GM13977 (cell line): ENCODE measurements around the gene TMC1.

Source experiments
- DNase-seq: peaks from one replicate; pipeline ENCODE4 v3.0.0; 2012; ENCODE audit warnings: low spot score
- CTCF ChIP-seq: IDR thresholded peaks from 2 replicates; pipeline ENCODE4 v1.5.1; 2012; ENCODE audit warnings: mild to moderate bottlenecking, control low read depth; ENCODE audit not compliant: insufficient read depth; ENCODE audit errors: extremely low read depth, missing control alignments
- in situ Hi-C: fragments of 300-500 bp; cut with MboI; formaldehyde crosslinking; loops from one replicate; pipeline ENCODE4 v1.12.0; 2022; ENCODE audit warnings: low sequenced_read_pairs, low pct_unique_long_range_greater_than_20kb, mixed read lengths, inconsistent platforms; ENCODE audit not compliant: unreplicated experiment

TMC1 gene

GRCh38 chr9:72579880-72580550, 58.6 kb downstream of the TMC1 start:
- in situ Hi-C loops, result loop anchor here (25.0 kb wide), 1 partner anchor 543 kb away; no protein-coding TSS in a partner anchor
- no peak for DNase-seq
- no peak for TF ChIP-seq CTCF

- in situ Hi-C loops, result loop anchor here (25.0 kb wide), 1 partner anchor 544 kb away; no protein-coding TSS in a partner anchor
- no peak for DNase-seq
- no peak for TF ChIP-seq CTCF
Observed at GRCh38 chr9:72581694-72582093, 60.3 kb downstream of the TMC1 start.

- no peak for TF ChIP-seq CTCF
- in situ Hi-C loops, result loop anchor here (25.0 kb wide), 1 partner anchor 546 kb away; no protein-coding TSS in a partner anchor
Observed at GRCh38 chr9:72583370-72583769, 62.0 kb downstream of the TMC1 start.

GRCh38 chr9:72586388-72587130, 65.2 kb downstream of the TMC1 start:
- TF ChIP-seq CTCF, result no peak
- DNase-seq, result no peak
- in situ Hi-C loops, result loop anchor here (25.0 kb wide), 1 partner anchor 549 kb away; no protein-coding TSS in a partner anchor

More at GRCh38 chr9:72583370-72583769, 62.0 kb downstream of the TMC1 start:
- DNase-seq, result no peak

GRCh38 chr9:72588336-72588735, 66.9 kb downstream of the TMC1 start:
- in situ Hi-C loops, result loop anchor here (25.0 kb wide), 1 partner anchor 551 kb away; no protein-coding TSS in a partner anchor
- no peak for DNase-seq
- no peak for TF ChIP-seq CTCF

GRCh38 chr9:72589667-72590521, 68.5 kb downstream of the TMC1 start:
- no peak for TF ChIP-seq CTCF
- in situ Hi-C loops, result loop anchor here (10.0 to 25.0 kb wide), 2 partner anchors 305 to 553 kb away; no protein-coding TSS in a partner anchor
- no peak for DNase-seq
